HG03558 (cell line): ENCODE measurements around the gene KLHL21.
A peak's percentile ranks its signal among the peaks of the same experiment; 100 is the strongest.

Experiments used
- ATAC-seq: cut with Tn5 transposase; IDR thresholded peaks from one replicate; pipeline ENCODE4 v1.9.1; 2021; ENCODE audit warnings: moderate number of reproducible peaks; ENCODE audit not compliant: unreplicated experiment; ENCODE audit errors: extremely low read depth

Gene KLHL21

GRCh38 chr1:6625584-6626149 is 23.0 kb upstream of the KLHL21 start:
- no peak for ATAC-seq

- ATAC-seq = no peak
These were observed 22.3 kb upstream of the KLHL21 start, which contains the start of gene THAP3 for GRCh38 chr1:6624710-6625583. THAP3 (plus strand) TSS chr1:6624868; CDS start chr1:6625219, 351 bp downstream.

GRCh38 chr1:6623269-6623965 is 20.7 kb upstream of the KLHL21 start:
- no peak for ATAC-seq

GRCh38 chr1:6622396-6623152 is 19.9 kb upstream of the KLHL21 start:
- no peak for ATAC-seq

GRCh38 chr1:6621429-6622391 is 19.0 kb upstream of the KLHL21 start:
- no peak for ATAC-seq

- no peak for ATAC-seq
These were observed 16.4 kb upstream of the KLHL21 start for GRCh38 chr1:6619045-6619444.

- no peak for ATAC-seq
These were observed 12.5 kb upstream of the KLHL21 start for GRCh38 chr1:6614929-6615785.

- no peak for ATAC-seq
These were observed 11.6 kb upstream of the KLHL21 start for GRCh38 chr1:6614019-6614928.

GRCh38 chr1:6613361-6614018 is 10.8 kb upstream of the KLHL21 start, which contains the start of gene PHF13:
PHF13 (plus strand) TSS chr1:6613731; CDS start chr1:6614067, 336 bp downstream.
- peak; percentile 83 for ATAC-seq

- ATAC-seq = peak; percentile 5
These were observed 10.1 kb upstream of the KLHL21 start for GRCh38 chr1:6612641-6613360.

- ATAC-seq = no peak
These were observed 1.4 kb upstream of the KLHL21 start for GRCh38 chr1:6603915-6604558.

- ATAC-seq = peak; percentile 10
These were observed 707 bp upstream of the KLHL21 start for GRCh38 chr1:6603238-6603914.

- ATAC-seq = peak; percentile 14
These were observed 573 bp downstream of the KLHL21 start for GRCh38 chr1:6601923-6602668.
